HL-60 (cell line): ENCODE data around the gene ACO1.

Source experiments
- CTCF ChIP-seq: IDR thresholded peaks from one replicate; pipeline ENCODE4 v1.5.1; 2011; ENCODE audit warnings: low read length, control low read depth, inconsistent platforms; ENCODE audit not compliant: insufficient read depth
- GABPA ChIP-seq: IDR thresholded peaks from 2 replicates; pipeline ENCODE4 v1.6.1; 2012; ENCODE audit warnings: low read depth
- POLR2AphosphoS5 ChIP-seq: IDR thresholded peaks from 2 replicates; pipeline ENCODE4 v1.6.1; 2012; ENCODE audit warnings: low read depth
- TF ChIP-seq, protein P1 (sequence below): IDR thresholded peaks from 2 replicates; pipeline ENCODE4 v1.6.1; 2012; ENCODE audit warnings: low read depth; ENCODE audit not compliant: insufficient replicate concordance

DNA sequence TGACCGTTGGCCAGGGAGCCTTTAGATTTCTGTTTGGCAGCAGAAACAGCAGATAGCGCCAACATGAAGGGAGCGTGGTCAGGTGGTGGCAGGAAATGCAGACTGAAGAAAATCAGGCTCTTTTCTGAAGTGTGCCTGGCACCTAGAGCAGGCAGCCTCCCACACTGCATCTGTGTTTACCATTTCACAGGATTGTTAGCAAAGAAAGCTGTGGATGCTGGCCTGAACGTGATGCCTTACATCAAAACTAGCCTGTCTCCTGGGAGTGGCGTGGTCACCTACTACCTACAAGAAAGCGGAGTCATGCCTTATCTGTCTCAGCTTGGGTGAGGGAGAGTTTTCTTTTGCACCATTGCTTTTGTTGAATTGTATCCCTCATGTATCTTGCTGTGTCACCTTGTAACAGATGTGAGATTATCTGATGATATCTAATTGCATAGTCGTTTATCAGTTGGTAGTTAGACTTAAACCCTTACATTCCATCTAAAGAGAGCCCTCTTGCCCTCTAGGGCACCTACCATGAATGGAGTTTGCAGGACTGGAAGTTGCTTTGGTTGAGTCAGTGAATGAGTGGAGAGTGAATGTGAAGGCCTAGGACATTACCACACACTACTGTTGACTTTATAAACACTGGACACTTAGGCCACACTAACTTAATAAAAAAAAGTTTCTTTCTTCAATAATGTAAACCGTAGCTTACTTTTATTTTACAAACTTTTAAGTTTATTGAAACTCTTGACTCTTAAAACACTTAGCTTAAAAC lies 42.8 kb downstream of the ACO1 start:
- no peak for TF ChIP-seq CTCF
- TF ChIP-seq POLR2AphosphoS5 = no peak
- TF ChIP-seq GABPA = no peak
- TF ChIP-seq, protein P1, sequence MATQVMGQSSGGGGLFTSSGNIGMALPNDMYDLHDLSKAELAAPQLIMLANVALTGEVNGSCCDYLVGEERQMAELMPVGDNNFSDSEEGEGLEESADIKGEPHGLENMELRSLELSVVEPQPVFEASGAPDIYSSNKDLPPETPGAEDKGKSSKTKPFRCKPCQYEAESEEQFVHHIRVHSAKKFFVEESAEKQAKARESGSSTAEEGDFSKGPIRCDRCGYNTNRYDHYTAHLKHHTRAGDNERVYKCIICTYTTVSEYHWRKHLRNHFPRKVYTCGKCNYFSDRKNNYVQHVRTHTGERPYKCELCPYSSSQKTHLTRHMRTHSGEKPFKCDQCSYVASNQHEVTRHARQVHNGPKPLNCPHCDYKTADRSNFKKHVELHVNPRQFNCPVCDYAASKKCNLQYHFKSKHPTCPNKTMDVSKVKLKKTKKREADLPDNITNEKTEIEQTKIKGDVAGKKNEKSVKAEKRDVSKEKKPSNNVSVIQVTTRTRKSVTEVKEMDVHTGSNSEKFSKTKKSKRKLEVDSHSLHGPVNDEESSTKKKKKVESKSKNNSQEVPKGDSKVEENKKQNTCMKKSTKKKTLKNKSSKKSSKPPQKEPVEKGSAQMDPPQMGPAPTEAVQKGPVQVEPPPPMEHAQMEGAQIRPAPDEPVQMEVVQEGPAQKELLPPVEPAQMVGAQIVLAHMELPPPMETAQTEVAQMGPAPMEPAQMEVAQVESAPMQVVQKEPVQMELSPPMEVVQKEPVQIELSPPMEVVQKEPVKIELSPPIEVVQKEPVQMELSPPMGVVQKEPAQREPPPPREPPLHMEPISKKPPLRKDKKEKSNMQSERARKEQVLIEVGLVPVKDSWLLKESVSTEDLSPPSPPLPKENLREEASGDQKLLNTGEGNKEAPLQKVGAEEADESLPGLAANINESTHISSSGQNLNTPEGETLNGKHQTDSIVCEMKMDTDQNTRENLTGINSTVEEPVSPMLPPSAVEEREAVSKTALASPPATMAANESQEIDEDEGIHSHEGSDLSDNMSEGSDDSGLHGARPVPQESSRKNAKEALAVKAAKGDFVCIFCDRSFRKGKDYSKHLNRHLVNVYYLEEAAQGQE = no peak
